Forelimb muscle (tissue), 1 donor: ENCODE measurements around the gene TOMM20. TPM values are rescaled to one million over a fixed set of nuclear protein-coding genes. Genes with fewer than 3 reads are reported as not detected.

Experiments used
- DNase-seq: peaks from one replicate; pipeline ENCODE4 v3.0.0-alpha.2; 2013; ENCODE audit warnings: low read depth
- polyA plus RNA-seq: library from polyadenylated mRNA; unstranded; fragments of 120-200 nt; gene quantifications from one replicate; pipeline ENCODE4 v1.2.1, GENCODE V29; 2013; ENCODE audit not compliant: insufficient read length

Gene TOMM20
- polyA plus RNA-seq, 1 donor: 180 TPM

GRCh38 chr1:235067396-235068157, 61.1 kb downstream of the TOMM20 start:
- DNase-seq: no peak

- DNase-seq: no peak
These were observed 65.4 kb downstream of the TOMM20 start for GRCh38 chr1:235063068-235063765.

DNA sequence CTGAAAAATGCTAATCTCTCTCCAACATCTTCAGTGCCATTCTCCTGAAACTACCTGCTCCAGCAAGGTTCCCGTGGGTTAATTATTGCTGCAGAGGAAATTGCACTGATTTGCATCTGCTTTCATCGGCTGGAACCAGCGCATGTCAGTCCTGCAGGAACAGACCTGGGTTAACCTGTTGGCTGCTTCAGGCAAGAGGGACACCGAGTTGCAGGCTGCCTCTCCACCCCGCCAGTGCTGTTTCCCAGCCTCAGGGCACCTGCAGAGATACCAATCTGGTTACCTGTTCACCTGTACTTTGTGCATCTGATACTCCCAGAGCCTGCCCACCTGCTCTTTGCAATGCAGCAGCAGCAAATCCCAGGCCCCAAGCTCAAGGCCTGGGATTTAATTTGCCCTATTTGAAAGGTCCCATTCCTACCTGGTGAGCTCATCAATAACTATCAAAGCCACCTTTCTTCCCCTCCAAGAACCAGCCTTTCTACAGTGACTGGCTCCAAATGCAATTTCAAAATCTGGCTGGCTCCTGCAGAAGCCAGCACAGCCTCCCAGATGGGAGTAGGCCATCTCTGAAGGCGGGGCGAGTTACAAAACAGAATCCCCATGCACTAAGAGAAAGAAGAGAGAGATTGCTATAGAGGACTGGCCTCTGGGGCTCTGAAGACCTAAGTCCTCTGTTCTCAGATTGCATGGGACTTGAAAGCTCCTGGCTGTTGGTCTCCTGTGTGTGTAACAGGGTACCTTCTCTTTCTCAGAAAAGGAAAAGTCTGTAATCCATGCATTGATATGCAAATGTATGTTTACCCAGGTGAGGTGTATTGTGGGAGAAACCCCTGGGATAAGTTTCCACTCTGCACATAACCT, 67.8 kb downstream of the TOMM20 start:
- DNase-seq: no peak

Other genes with a start within 250 kb of the TOMM20 start
- 59.0 TPM for gene RBM34, start 32.4 kb upstream of the TOMM20 start, polyA plus RNA-seq
- 20.2 TPM for gene ARID4B, start 199.3 kb upstream of the TOMM20 start, polyA plus RNA-seq
- gene GGPS1, start 199.7 kb upstream of the TOMM20 start, polyA plus RNA-seq: 36.9 TPM
- gene TBCE, start 238.6 kb upstream of the TOMM20 start, polyA plus RNA-seq: 47.4 TPM